ENCODE data around the gene CACNA2D4. TPM values are rescaled to one million over a fixed set of nuclear protein-coding genes. Genes with fewer than 3 reads are reported as not detected.

The CACNA2D4 gene
- total and polyA plus RNA-seq, 2 donors (not counting 3 experiments of a cell fraction or from before 2014, with no cell fraction given), result 0.58 to 0.73 TPM

GRCh38 chr12:1888923-1889322 is 29.5 kb downstream of the CACNA2D4 start:
- peaks cover 0 to 4% of the 10 kb centered on the region in 2 experiments for H3K27me3 ChIP-seq (ENCODE audit: control insufficient read depth in 2 of 2, insufficient read depth in 2 of 2, low read length in 2 of 2)
- no peak for TF ChIP-seq GATA2 (IDR thresholded peaks at IDR 0.05; ENCODE audit: insufficient read depth, insufficient read length, low read depth, low read length)
- TF ChIP-seq FOS (IDR thresholded peaks at IDR 0.05; ENCODE audit: borderline replicate concordance, insufficient read depth, low read length), result no peak
- no peak for TF ChIP-seq JUN (IDR thresholded peaks at IDR 0.05; ENCODE audit: borderline replicate concordance, insufficient read depth, insufficient read length, low read depth)
- TF ChIP-seq EZH2 (IDR thresholded peaks at IDR 0.05; ENCODE audit: borderline replicate concordance, low read depth, low read length, severe bottlenecking), result no peak
- TF ChIP-seq POLR2AphosphoS5 (IDR thresholded peaks at IDR 0.05; ENCODE audit: insufficient read depth, low read depth, low read length), result no peak
- TF ChIP-seq POLR2A (IDR thresholded peaks at IDR 0.05; ENCODE audit: low read depth, low read length), result no peak
- TF ChIP-seq, protein P1, sequence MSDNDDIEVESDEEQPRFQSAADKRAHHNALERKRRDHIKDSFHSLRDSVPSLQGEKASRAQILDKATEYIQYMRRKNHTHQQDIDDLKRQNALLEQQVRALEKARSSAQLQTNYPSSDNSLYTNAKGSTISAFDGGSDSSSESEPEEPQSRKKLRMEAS (IDR thresholded peaks at IDR 0.05; ENCODE audit: insufficient read depth, insufficient read length), result no peak
- no peak for TF ChIP-seq MYC (IDR thresholded peaks at IDR 0.05; ENCODE audit: low read depth, low read length)
- TF ChIP-seq CTCF (IDR thresholded peaks at IDR 0.05; ENCODE audit: extremely low read depth in 1 of 2, insufficient read depth in 1 of 2, low read depth in 1 of 2, low read length in 2 of 2), result no peak
- H3K9ac ChIP-seq (replicated peaks; ENCODE audit: extremely low read depth, insufficient read depth, low read length), result no peak overlapping the region
- no peaks in the 10 kb centered on the region for H3K79me2 ChIP-seq (ENCODE audit: control insufficient read depth, insufficient read depth, low read length)
- H3K4me1 ChIP-seq (ENCODE audit: control insufficient read depth, extremely low read depth, insufficient read depth, low read length), result no peaks in the 10 kb centered on the region
- no peak overlapping the region for H3K27ac ChIP-seq (ENCODE audit: insufficient read depth, low read depth, low read length)
- BruUV-seq (replicated peaks), result no TSS peak
- ChIA-PET POLR2A (no interaction called here), CTCF (interaction anchor here (1.5 to 1.6 kb wide), 2 partner anchors 8 to 14 kb away, joined by 5 to 6 read pairs; no protein-coding TSS in a partner anchor)
- no peaks in the 10 kb centered on the region for H3K9me3 ChIP-seq (replicated peaks; ENCODE audit: control insufficient read depth, insufficient read depth, low read length)
- no peak overlapping the region for H3K4me3 ChIP-seq (replicated peaks in 1 of 3; ENCODE audit: insufficient read depth in 1 of 3, low read depth in 1 of 3, low read length in 3 of 3)
- no peak overlapping the region for H3K4me2 ChIP-seq (ENCODE audit: insufficient read depth, low read length)
- no peaks in the 10 kb centered on the region for H3K9me1 ChIP-seq (replicated peaks; ENCODE audit: control insufficient read depth, extremely low read depth, insufficient read depth, low read length)
- dilution Hi-C loops (cut with MboI; ENCODE audit: extremely low pct_ligation_motif_present, low sequenced_read_pairs), result no loop called here
- no peak overlapping the region for H2AFZ ChIP-seq (ENCODE audit: low read depth, low read length)
- DNase-seq (ENCODE audit: low read depth, low spot score), result no peak
- H4K20me1 ChIP-seq (replicated peaks; ENCODE audit: control insufficient read depth, extremely low read depth, insufficient read depth, low read length), result no peaks in the 10 kb centered on the region
- intact Hi-C loops (cut with micrococcal nuclease), result no loop called here
- no peak for FAIRE-seq
- H3K36me3 ChIP-seq (ENCODE audit: control insufficient read depth in 2 of 2, extremely low read depth in 1 of 2, insufficient read depth in 2 of 2, low read length in 2 of 2), result no peaks in the 10 kb centered on the region

All from endothelial cell of umbilical vein (primary cell).